Uterus (tissue), 2 donors: ENCODE results near the gene SEC31B.
A peak's percentile ranks its signal among the peaks of the same experiment; 100 is the strongest.

Experiments used
- POLR2A ChIP-seq, 2 donors: fragments of 450-650 bp; IDR thresholded peaks; one replicate each; pipeline ENCODE4 v1.6.1; 2016; ENCODE audit warnings: antibody characterized with exemption in 2 of 2, mild to moderate bottlenecking in 1 of 2, moderate library complexity in 1 of 2
- TF ChIP-seq, protein P1 (sequence below), 4 experiments: fragments of 200-600 bp in 2 of 4; fragments of 450-650 bp in 2 of 4; sonication (generic) in 2 of 4; IDR thresholded peaks; one replicate each; pipeline ENCODE4 v1.5.1; 2016 to 2019; ENCODE audit warnings: antibody characterized with exemption in 4 of 4, mild to moderate bottlenecking in 2 of 4, moderate library complexity in 1 of 4

DNA sequence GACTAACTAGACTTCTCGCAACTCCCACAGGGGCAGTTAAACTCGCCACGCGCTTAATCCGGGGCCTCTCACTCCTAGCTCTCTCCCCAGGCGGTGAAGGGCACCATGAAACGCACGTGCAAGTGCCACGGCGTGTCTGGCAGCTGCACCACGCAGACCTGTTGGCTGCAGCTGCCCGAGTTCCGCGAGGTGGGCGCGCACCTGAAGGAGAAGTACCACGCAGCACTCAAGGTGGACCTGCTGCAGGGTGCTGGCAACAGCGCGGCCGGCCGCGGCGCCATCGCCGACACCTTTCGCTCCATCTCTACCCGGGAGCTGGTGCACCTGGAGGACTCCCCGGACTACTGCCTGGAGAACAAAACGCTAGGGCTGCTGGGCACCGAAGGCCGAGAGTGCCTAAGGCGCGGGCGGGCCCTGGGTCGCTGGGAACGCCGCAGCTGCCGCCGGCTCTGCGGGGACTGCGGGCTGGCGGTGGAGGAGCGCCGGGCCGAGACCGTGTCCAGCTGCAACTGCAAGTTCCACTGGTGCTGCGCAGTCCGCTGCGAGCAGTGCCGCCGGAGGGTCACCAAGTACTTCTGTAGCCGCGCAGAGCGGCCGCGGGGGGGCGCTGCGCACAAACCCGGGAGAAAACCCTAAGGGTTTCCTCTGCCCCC is 37.4 kb downstream of the SEC31B start:
- TF ChIP-seq, protein P1, sequence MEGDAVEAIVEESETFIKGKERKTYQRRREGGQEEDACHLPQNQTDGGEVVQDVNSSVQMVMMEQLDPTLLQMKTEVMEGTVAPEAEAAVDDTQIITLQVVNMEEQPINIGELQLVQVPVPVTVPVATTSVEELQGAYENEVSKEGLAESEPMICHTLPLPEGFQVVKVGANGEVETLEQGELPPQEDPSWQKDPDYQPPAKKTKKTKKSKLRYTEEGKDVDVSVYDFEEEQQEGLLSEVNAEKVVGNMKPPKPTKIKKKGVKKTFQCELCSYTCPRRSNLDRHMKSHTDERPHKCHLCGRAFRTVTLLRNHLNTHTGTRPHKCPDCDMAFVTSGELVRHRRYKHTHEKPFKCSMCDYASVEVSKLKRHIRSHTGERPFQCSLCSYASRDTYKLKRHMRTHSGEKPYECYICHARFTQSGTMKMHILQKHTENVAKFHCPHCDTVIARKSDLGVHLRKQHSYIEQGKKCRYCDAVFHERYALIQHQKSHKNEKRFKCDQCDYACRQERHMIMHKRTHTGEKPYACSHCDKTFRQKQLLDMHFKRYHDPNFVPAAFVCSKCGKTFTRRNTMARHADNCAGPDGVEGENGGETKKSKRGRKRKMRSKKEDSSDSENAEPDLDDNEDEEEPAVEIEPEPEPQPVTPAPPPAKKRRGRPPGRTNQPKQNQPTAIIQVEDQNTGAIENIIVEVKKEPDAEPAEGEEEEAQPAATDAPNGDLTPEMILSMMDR (IDR thresholded peaks at IDR 0.05), result peak; percentile 39 to 63 (median 50)
- TF ChIP-seq POLR2A (IDR thresholded peaks at IDR 0.05), result no peak
